ENCODE results near the gene VANGL1. TPM values are rescaled to one million over a fixed set of nuclear protein-coding genes. Genes with fewer than 3 reads are reported as not detected.
A peak's percentile ranks its signal among the peaks of the same experiment; 100 is the strongest.

The VANGL1 gene
- total and polyA plus RNA-seq, 2 of the 8 experiments (the other 6 are each of a cell fraction or from before 2014, with no cell fraction given), result 9.4 to 13.4 TPM

DNA sequence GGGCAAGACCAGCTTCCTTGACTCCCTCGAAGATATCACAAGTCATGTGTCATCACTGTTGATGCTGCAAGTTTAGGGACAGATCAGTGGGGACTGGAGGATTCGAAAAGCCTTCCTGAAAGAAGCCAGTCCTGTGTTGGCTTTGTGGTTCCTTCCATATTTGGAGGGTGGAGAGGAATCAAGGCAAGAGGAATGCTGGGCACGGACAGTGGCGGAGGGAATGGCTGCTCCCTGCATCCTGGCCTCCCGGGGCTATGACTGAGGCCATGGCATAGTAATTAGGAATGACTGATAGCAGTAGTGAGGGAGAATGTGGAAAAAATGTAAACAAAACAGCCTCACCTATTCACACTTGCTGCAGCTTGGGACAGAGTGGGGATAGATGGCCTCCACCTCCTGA, 36.4 kb downstream of the VANGL1 start:
- H3K18ac ChIP-seq (ENCODE audit: extremely low read depth, low read length), result no peak overlapping the region
- FAIRE-seq (no peak), DNase-seq (ENCODE audit: low read depth in 1 of 2, low spot score in 2 of 2) (no peak)
- H2BK120ac ChIP-seq (replicated peaks; ENCODE audit: low read depth, low read length), result no peak overlapping the region
- no peak overlapping the region for H3K23ac ChIP-seq (ENCODE audit: insufficient read length)
- no peak overlapping the region for H3K4me2 ChIP-seq (ENCODE audit: insufficient read depth in 1 of 2, low read depth in 2 of 2, low read length in 2 of 2)
- H2BK5ac ChIP-seq (ENCODE audit: low read depth, low read length), result no peak overlapping the region; the same call in 1 of the 2 replicates
- peak overlapping the region; percentile 11; the same call in 1 of the 2 replicates for H4K8ac ChIP-seq (ENCODE audit: extremely low read depth, insufficient read depth, low read length)
- H3K27ac ChIP-seq (ENCODE audit: low read depth, low read length), result no peak overlapping the region
- H3K79me2 ChIP-seq (ENCODE audit: control insufficient read depth in 1 of 2, insufficient read depth in 2 of 2, low read length in 2 of 2), result no peaks in the 10 kb centered on the region; a peak in 1 of 4 replicates
- no peak overlapping the region for H2BK20ac ChIP-seq (ENCODE audit: low read length)
- ChIA-PET POLR2A (ENCODE audit: partially characterized antibody) (interaction anchor here (0.5 kb wide), 1 partner anchor 16 kb away, joined by 4 read pairs; no protein-coding TSS in a partner anchor), CTCF (ENCODE audit: partially characterized antibody) (interaction anchor here (0.7 to 1.3 kb wide), 6 partner anchors 29 to 626 kb away, joined by 3 to 5 read pairs (median 3); no protein-coding TSS in a partner anchor)
- H3K56ac ChIP-seq (replicated peaks; ENCODE audit: insufficient read length, low read depth, low read length), result no peak overlapping the region
- H2AK5ac ChIP-seq (ENCODE audit: low read depth, low read length), result no peak overlapping the region
- no peaks in the 10 kb centered on the region for H3K27me3 ChIP-seq (replicated peaks in 1 of 4; ENCODE audit: control insufficient read depth in 3 of 4, extremely low read depth in 1 of 4, insufficient read depth in 3 of 4, low read length in 3 of 4)
- H3K79me1 ChIP-seq (ENCODE audit: low read depth, low read length), result no peaks in the 10 kb centered on the region
- H2BK12ac ChIP-seq (ENCODE audit: low read depth, low read length), result no peak overlapping the region
- no peak overlapping the region for H2BK15ac ChIP-seq (ENCODE audit: low read length)
- no peak overlapping the region for H3K9ac ChIP-seq (replicated peaks in 1 of 4; ENCODE audit: extremely low read depth in 1 of 4, low read depth in 3 of 4, low read length in 3 of 4)
- 87% methylated on average over 5 of the region's 5 CpGs; no CpG with 5 or more reads in 1 of the 2 experiments for WGBS, 2 experiments (ENCODE audit: extremely low coverage in 1 of 2, insufficient coverage in 1 of 2, insufficient read length in 1 of 2, insufficient replicate concordance in 2 of 2, low coverage in 1 of 2, low lambda C conversion rate in 2 of 2, missing lambda C conversion rate in 1 of 2)
- H3K14ac ChIP-seq (ENCODE audit: insufficient read length), result no peak overlapping the region
- peaks cover 0 to 1% (median 0%) of the 10 kb centered on the region in 4 experiments; a peak in 2 of 8 replicates for H3K36me3 ChIP-seq (ENCODE audit: control insufficient read depth in 2 of 4, insufficient read depth in 4 of 4, low read length in 3 of 4)
- no peak overlapping the region for H2AFZ ChIP-seq (ENCODE audit: low read length)
- H4K91ac ChIP-seq (replicated peaks; ENCODE audit: insufficient read length, low read length), result no peak overlapping the region
- H4K20me1 ChIP-seq (replicated peaks in 1 of 2; ENCODE audit: control insufficient read depth in 1 of 2, insufficient read depth in 2 of 2, low read length in 2 of 2), result peaks cover 0 to 2% of the 10 kb centered on the region in 2 experiments
- no peaks in the 10 kb centered on the region for H3K9me3 ChIP-seq (ENCODE audit: insufficient read depth in 2 of 2, low read depth in 1 of 2, low read length in 1 of 2)
- peaks cover 0 to 2% (median 0%) of the 10 kb centered on the region in 4 experiments; a peak in 2 of 7 replicates for H3K4me1 ChIP-seq (replicated peaks in 1 of 4; ENCODE audit: control insufficient read depth in 3 of 4, insufficient read depth in 4 of 4, low read length in 3 of 4)
- no peak overlapping the region for H3K4me3 ChIP-seq (ENCODE audit: extremely low read depth in 1 of 4, insufficient read depth in 2 of 4, low read depth in 3 of 4, low read length in 4 of 4)
- no peak overlapping the region for H4K5ac ChIP-seq (ENCODE audit: insufficient read length, low read depth, low read length)
- no peak overlapping the region for H3K4ac ChIP-seq (replicated peaks; ENCODE audit: insufficient read length, low read depth, low read length)
- no peaks in the 10 kb centered on the region for H3K23me2 ChIP-seq (ENCODE audit: low read depth, low read length)
- TF ChIP-seq NANOG (IDR thresholded peaks at IDR 0.05; ENCODE audit: insufficient read depth, low read depth, low read length, poor library complexity, severe bottlenecking), result no peak

Measured in H1 (cell line).